ENCODE results near the gene HSH2D. TPM values are rescaled to one million over a fixed set of nuclear protein-coding genes. Genes with fewer than 3 reads are reported as not detected.

HSH2D gene
- total and polyA plus RNA-seq, 9 of the 15 experiments (the other 6 are each of a cell fraction or from before 2014, with no cell fraction given) = 0.03 to 1.1 (median 0.35) TPM; not detected in 1

- CTCF ChIA-PET (ENCODE audit: low intra/inter-chr PET ratio) = no interaction called here
- BruUV-seq (replicated peaks) = no TSS peak
- no peak for FAIRE-seq
- Histone ChIP-seq H3K9me1 (ENCODE audit: control insufficient read depth, insufficient read depth, low read length) (no peaks in the 10 kb centered on the region), H3K9me3 (replicated peaks; ENCODE audit: control insufficient read depth, insufficient read depth, low read depth, low read length) (no peaks in the 10 kb centered on the region), H4K20me1 (replicated peaks; ENCODE audit: control insufficient read depth, insufficient read depth, low read length) (peaks cover 3% of the 10 kb centered on the region; the same call in 1 of the 2 replicates), H3K4me1 (replicated peaks in 1 of 2; ENCODE audit: control insufficient read depth in 2 of 2, insufficient read depth in 2 of 2, low read length in 2 of 2) (peaks cover 13 to 15% of the 10 kb centered on the region in 2 experiments; a peak in 4 of 5 replicates), H3K27me3 (ENCODE audit: control insufficient read depth in 2 of 2, insufficient read depth in 2 of 2, low read length in 2 of 2) (peaks cover 0 to 4% of the 10 kb centered on the region in 2 experiments; a peak in 1 of 5 replicates), H3K9ac (ENCODE audit: insufficient read depth in 1 of 2, low read depth in 2 of 2, low read length in 2 of 2) (no peak overlapping the region), H3K36me3 (ENCODE audit: control insufficient read depth, insufficient read depth, low read length) (no peaks in the 10 kb centered on the region), H3K79me2 (ENCODE audit: control insufficient read depth, insufficient read depth, low read length) (no peaks in the 10 kb centered on the region), H3K4me2 (ENCODE audit: insufficient read depth, low read length) (no peak overlapping the region), H2AFZ (ENCODE audit: low read depth, low read length) (no peak overlapping the region), H3K27ac (ENCODE audit: extremely low read depth, low read depth, low read length) (no peak overlapping the region), H3K4me3 (no peak overlapping the region)
- DNase-seq (ENCODE audit: extremely low read depth in 1 of 4, low spot score in 3 of 4) = no peak
- intact Hi-C loops (cut with micrococcal nuclease) = no loop called here
- no peak for ATAC-seq
- 15% methylated on average over 1 of the region's 1 CpG for WGBS (ENCODE audit: insufficient coverage, low coverage, missing lambda C conversion rate)
- in situ Hi-C loops (cut with MboI) = no loop called here
- POLR2A ChIA-PET = interaction anchor here (0.5 to 1.5 kb wide), 2 partner anchors 14 to 147 kb away, joined by 4 read pairs; no protein-coding TSS in a partner anchor
- no peak for TF ChIP-seq RCOR1 (IDR thresholded peaks at IDR 0.05; ENCODE audit: borderline replicate concordance in 1 of 2, low read depth in 2 of 2, low read length in 2 of 2)
- TF ChIP-seq THRAP3 (IDR thresholded peaks at IDR 0.05; ENCODE audit: borderline replicate concordance) = no peak
- TF ChIP-seq HNRNPUL1 (IDR thresholded peaks at IDR 0.05; ENCODE audit: low read length) = no peak
- TF ChIP-seq SRSF3 (IDR thresholded peaks at IDR 0.05; ENCODE audit: insufficient read depth, low read length) = no peak
- TF ChIP-seq ZFP36 (IDR thresholded peaks at IDR 0.05; ENCODE audit: low read depth, low read length, partially characterized antibody) = peak; percentile 91
- TF ChIP-seq POLR2H (tag; IDR thresholded peaks at IDR 0.05; ENCODE audit: low read depth) = no peak
- no peak for TF ChIP-seq ZNF318 (IDR thresholded peaks at IDR 0.05; ENCODE audit: borderline replicate concordance in 1 of 2, low read depth in 1 of 2)
- TF ChIP-seq KLF13 (tag; IDR thresholded peaks at IDR 0.05; ENCODE audit: borderline replicate concordance, low read depth) = no peak
- no peak for TF ChIP-seq ZNF655 (CRISPR knock-in tag; IDR thresholded peaks at IDR 0.05)
- no peak for TF ChIP-seq L3MBTL2 (IDR thresholded peaks at IDR 0.05)
- TF ChIP-seq RBM25 (IDR thresholded peaks at IDR 0.05; ENCODE audit: low read depth, low read length, severe bottlenecking) = peak; percentile 14
These were observed 11.6 kb downstream of the HSH2D start for GRCh38 chr19:16155128-16155527.

All from K562 (cell line).